Stimulated activated CD4-positive, alpha-beta T cell treated with anti-CD3 and anti-CD28 coated beads, Interleukin-4, amount 100 ng/mL, for 48 hours (primary cell): ENCODE measurements around the gene FOXN3.

Experiments used
- DNase-seq, 2 donors: peaks; one replicate each; pipeline ENCODE4 v3.0.0-alpha.2; 2020; ENCODE audit warnings: low read depth in 2 of 2

FOXN3 gene

GRCh38 chr14:89249972-89250654 is 166.9 kb downstream of the FOXN3 start:
- no peak for DNase-seq

GRCh38 chr14:89249065-89249695 is 167.9 kb downstream of the FOXN3 start:
- DNase-seq, result no peak

- no peak for DNase-seq
Observed at GRCh38 chr14:89248411-89249064, 168.5 kb downstream of the FOXN3 start.

GRCh38 chr14:89247457-89248122 is 169.4 kb downstream of the FOXN3 start:
- DNase-seq, result no peak

- DNase-seq, result no peak
Observed at GRCh38 chr14:89246290-89246689, 170.7 kb downstream of the FOXN3 start.

- DNase-seq, result no peak
Observed at GRCh38 chr14:89245802-89246201, 171.2 kb downstream of the FOXN3 start.

GRCh38 chr14:89244720-89245119 is 172.3 kb downstream of the FOXN3 start:
- no peak for DNase-seq

- DNase-seq, result no peak
Observed at GRCh38 chr14:89243741-89244140, 173.3 kb downstream of the FOXN3 start.

- no peak for DNase-seq
Observed at GRCh38 chr14:89243286-89243685, 173.7 kb downstream of the FOXN3 start.

GRCh38 chr14:89242652-89243279 is 174.3 kb downstream of the FOXN3 start:
- no peak for DNase-seq

- no peak for DNase-seq
Observed at GRCh38 chr14:89241934-89242651, 174.9 kb downstream of the FOXN3 start.

GRCh38 chr14:89241257-89241656 is 175.8 kb downstream of the FOXN3 start:
- no peak for DNase-seq

GRCh38 chr14:89240414-89240813 is 176.6 kb downstream of the FOXN3 start:
- no peak for DNase-seq

- DNase-seq, result no peak
Observed at GRCh38 chr14:89239023-89239422, 178.0 kb downstream of the FOXN3 start.

GRCh38 chr14:89237921-89238529 is 179.0 kb downstream of the FOXN3 start:
- DNase-seq, result no peak

GRCh38 chr14:89236851-89237250 is 180.2 kb downstream of the FOXN3 start:
- DNase-seq, result no peak

GRCh38 chr14:89233184-89233583 is 183.8 kb downstream of the FOXN3 start:
- no peak for DNase-seq

GRCh38 chr14:89232265-89233070 is 184.6 kb downstream of the FOXN3 start:
- no peak for DNase-seq

GRCh38 chr14:89231426-89232113 is 185.5 kb downstream of the FOXN3 start:
- no peak for DNase-seq
